BJ (cell line): Measurements from ENCODE around the gene LUZP2. TPM values are rescaled to one million over a fixed set of nuclear protein-coding genes. Genes with fewer than 3 reads are reported as not detected.

Experiments
- CTCF ChIA-PET: fragments of 350-600 bp; formaldehyde crosslinking; extraction: SDS; loops from one replicate; lab custom pipeline; 2021; ENCODE audit warnings: antibody characterized with exemption, inconsistent platforms; lab: Yijun Ruan, JAX
- POLR2A ChIA-PET: fragments of 300-600 bp; sonication (Branson Sonifier 250); formaldehyde crosslinking; extraction: SDS; loops from one replicate; lab custom pipeline; 2021; ENCODE audit warnings: antibody characterized with exemption; lab: Charles Lee
- DNase-seq: peaks from one replicate; pipeline ENCODE4 v3.0.0-alpha.2; 2011; ENCODE audit warnings: low read depth
- H3K27me3 ChIP-seq: 2 replicates; pipeline ENCODE4 v1.6.0; 2011; ENCODE audit warnings: low read length; ENCODE audit not compliant: control insufficient read depth, insufficient read depth
- H3K36me3 ChIP-seq: 2 replicates; pipeline ENCODE4 v1.5.1; 2011; ENCODE audit warnings: low read length; ENCODE audit not compliant: control insufficient read depth, insufficient read depth
- H3K4me3 ChIP-seq: 2 replicates; pipeline ENCODE4 v1.5.1; 2011; ENCODE audit warnings: low read depth, mild to moderate bottlenecking, control low read depth, low read length
- polyA plus RNA-seq: library from polyadenylated mRNA; depleted of rRNA; stranded (reverse); fragments of >200 nt; gene quantifications from 2 replicates; pipeline ENCODE4 v1.2.3, GENCODE V29; 2011
- small RNA-seq: library from RNA; depleted of rRNA; stranded (forward); fragments of <200 nt; gene quantifications from one replicate; pipeline ENCODE3, GENCODE V24; 2012; ENCODE audit warnings: low replicate concordance, low read depth; ENCODE audit not compliant: insufficient read length
- TF ChIP-seq, protein P1 (sequence below): IDR thresholded peaks from 2 replicates; pipeline ENCODE4 v1.5.1; 2011; ENCODE audit warnings: low read depth, mild to moderate bottlenecking, control low read depth, inconsistent platforms, low read length, moderate library complexity; ENCODE audit not compliant: insufficient read depth

Gene LUZP2
- polyA plus RNA-seq, 1 experiment, result 0.05 TPM

DNA sequence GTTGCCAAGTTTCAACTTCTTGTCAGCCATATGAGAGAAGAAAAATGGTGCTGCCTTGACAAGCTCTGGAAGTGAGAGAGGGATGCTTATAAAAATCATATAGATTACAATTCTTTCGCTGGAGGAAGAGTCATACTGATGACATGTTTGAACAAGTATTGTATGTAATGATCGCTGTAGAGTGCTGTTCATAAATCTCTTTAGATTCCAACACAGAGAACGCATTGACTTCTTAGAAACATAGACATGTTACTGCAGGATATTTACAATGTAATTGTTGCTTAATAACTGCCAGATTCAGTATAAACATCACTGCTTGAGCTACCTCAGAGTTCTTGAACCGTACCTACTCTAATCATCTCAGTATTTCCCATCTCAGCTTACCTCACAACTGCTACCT lies 571.6 kb downstream of the LUZP2 start:
- H3K36me3 ChIP-seq, result no peaks in the 10 kb centered on the region
- no peak overlapping the region for H3K4me3 ChIP-seq
- H3K27me3 ChIP-seq, result no peaks in the 10 kb centered on the region
- POLR2A ChIA-PET, result no interaction called here
- CTCF ChIA-PET, result no interaction called here
- no peak for DNase-seq
- TF ChIP-seq, protein P1, sequence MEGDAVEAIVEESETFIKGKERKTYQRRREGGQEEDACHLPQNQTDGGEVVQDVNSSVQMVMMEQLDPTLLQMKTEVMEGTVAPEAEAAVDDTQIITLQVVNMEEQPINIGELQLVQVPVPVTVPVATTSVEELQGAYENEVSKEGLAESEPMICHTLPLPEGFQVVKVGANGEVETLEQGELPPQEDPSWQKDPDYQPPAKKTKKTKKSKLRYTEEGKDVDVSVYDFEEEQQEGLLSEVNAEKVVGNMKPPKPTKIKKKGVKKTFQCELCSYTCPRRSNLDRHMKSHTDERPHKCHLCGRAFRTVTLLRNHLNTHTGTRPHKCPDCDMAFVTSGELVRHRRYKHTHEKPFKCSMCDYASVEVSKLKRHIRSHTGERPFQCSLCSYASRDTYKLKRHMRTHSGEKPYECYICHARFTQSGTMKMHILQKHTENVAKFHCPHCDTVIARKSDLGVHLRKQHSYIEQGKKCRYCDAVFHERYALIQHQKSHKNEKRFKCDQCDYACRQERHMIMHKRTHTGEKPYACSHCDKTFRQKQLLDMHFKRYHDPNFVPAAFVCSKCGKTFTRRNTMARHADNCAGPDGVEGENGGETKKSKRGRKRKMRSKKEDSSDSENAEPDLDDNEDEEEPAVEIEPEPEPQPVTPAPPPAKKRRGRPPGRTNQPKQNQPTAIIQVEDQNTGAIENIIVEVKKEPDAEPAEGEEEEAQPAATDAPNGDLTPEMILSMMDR, result no peak

DNA sequence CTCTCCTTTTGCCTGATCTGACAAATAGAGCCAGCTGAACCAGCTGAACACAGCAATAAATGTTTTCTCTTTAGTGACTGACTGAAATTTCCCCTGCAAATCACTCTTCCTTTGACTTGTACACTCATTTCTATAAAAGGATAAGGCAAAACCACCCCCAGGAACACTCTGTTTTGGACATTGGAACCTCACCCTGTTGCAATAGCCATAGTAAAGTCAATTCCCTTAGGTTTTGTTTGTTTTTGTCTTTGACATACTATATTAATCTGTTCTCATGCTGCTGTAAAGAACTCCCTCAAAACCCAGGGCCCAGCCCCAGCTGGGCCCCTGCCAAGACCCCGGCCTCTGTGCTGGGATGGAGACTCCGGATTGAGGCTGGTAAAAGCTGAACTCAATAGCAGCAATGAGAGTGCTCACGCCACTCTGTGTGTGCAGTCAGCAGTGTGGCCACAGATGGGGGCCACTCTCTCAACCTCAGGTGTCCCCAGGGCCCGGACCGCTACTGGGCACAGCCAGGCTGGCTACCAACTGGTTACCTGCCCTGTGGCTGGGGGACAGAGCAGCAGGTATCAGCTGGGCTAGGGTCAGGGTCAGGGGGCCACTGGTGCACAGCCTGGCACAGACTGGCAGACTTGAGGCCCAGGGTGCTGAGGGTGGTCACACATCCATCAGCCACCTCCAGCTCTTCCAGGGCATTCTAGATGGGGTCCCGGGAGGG lies 597.4 kb downstream of the LUZP2 start:
- Histone ChIP-seq H3K36me3 (no peaks in the 10 kb centered on the region), H3K27me3 (no peaks in the 10 kb centered on the region), H3K4me3 (no peak overlapping the region)
- POLR2A ChIA-PET, result no interaction called here
- CTCF ChIA-PET, result no interaction called here
- TF ChIP-seq, protein P1, result no peak
- no peak for DNase-seq

DNA sequence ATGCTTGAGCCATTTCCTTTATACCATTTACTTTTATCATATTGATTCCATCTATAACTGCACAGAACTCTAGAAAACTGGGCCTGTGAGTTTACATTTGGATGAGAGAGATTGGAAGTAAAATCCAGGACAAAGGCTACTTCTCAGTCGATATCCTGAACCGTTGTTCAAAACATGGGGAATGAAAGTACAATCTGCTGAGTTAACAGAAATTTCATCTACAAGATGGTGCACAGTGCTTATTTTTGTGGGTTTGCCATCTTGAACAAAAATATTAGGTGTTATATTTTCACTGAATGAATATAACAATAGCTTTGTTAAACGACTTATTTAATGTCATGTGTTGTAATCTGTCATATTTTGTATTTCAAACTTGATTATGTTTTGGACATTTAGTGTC lies 622.6 kb downstream of the LUZP2 start:
- no peak for DNase-seq
- ChIA-PET POLR2A (no interaction called here), CTCF (no interaction called here)
- Histone ChIP-seq H3K4me3 (no peak overlapping the region), H3K27me3 (no peaks in the 10 kb centered on the region), H3K36me3 (no peaks in the 10 kb centered on the region)
- TF ChIP-seq, protein P1, result no peak

Small RNA genes lying within 50 kb of the gene (small RNA-seq; reads per million reads assigned to genes)
- not detected for gene RF00019
